Stimulated activated CD8-positive, alpha-beta memory T cell treated with anti-CD3 and anti-CD28 coated beads, Interleukin-15, amount 100 ng/mL, for 24 hours (primary cell): ENCODE results near the gene DYNAP.

Experiments used
- DNase-seq: peaks from one replicate; pipeline ENCODE4 v3.0.0-alpha.2; 2020; ENCODE audit warnings: low read depth

The DYNAP gene, protein sequence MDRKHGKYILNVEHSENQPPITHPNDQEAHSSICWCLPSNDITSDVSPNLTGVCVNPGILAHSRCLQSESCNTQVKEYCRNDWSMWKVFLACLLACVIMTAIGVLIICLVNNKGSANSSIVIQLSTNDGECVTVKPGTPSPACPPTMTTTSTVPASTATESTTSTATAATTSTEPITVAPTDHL

GRCh38 chr18:54590945-54591344 is at the start of gene DYNAP:
TSS of gene DYNAP (plus strand) at chr18:54591245. CDS start at chr18:54591283, 38 bp downstream.
- no peak for DNase-seq

- DNase-seq: no peak
These were observed 39.5 kb upstream of the DYNAP start for GRCh38 chr18:54551590-54551989.

- DNase-seq: no peak
These were observed 35.8 kb upstream of the DYNAP start for GRCh38 chr18:54555286-54555685.

DNA sequence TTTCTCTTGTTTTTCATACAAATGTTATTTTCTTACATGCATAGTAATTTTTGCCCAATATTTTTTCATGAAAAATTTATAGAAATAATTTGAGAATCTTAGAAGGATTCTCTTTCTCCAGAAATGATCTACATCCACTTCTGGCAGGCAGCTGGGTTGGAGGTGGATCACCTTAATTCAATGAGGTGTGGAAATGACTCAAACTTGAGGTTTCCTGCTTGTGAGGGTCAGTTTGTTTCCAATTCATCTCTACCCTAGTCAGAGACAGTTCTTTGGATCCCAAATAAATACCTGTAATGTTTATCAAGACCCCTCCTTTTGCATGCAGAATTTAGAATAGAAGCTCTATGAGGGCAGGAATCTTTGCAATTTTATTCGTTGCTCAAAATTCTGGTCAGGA is 35.0 kb upstream of the DYNAP start:
- DNase-seq: no peak

DNA sequence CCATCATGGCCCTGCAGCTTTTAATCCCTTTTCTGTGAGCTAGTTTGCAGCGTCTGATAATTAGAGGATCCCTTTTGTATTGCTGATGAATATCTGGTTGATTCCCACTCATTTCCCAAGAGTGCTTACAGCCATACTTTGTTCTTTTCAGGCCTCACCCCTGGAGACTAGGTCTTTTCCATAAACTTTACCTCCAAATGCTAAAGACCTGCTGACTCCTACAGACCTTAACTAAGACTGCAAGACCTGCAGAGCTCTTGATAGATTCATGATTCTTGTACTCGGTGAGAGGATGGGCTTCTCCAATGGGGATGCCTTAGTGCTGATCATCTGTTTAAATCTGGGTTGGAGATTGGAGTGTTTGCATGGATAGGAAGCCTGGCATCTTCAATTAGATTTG is 33.1 kb upstream of the DYNAP start:
- DNase-seq: no peak

GRCh38 chr18:54558609-54559585 is 32.1 kb upstream of the DYNAP start:
- no peak for DNase-seq

DNA sequence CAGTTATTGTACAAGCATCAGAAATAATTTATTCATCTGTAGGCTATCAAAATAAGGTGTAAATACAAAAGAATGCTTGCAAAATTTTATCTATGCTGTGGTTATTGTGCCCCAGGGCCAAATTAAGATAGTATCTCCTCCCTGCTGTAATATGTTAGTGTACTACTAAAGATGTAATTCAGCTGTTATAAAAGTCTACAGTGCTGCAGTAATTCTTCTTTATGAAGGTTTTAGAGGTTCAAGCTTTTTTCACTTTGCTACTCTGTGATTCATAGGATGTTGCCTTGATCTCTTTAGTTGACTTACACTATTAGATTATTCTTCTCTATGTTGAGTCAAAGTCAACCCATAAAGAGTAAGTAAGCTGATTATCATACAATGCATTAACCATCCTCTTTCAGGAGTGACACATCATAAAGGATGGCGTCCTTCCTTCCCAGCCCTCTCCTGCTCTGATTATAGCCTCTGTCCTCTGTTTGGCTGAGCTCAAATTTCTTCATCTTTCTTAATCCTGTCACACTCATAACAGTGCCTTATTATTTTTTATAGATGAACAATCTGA is 29.3 kb upstream of the DYNAP start:
- no peak for DNase-seq

- DNase-seq: no peak
These were observed 10.8 kb upstream of the DYNAP start for GRCh38 chr18:54580202-54580729.

- no peak for DNase-seq
These were observed 7.0 kb upstream of the DYNAP start for GRCh38 chr18:54584065-54584464.

- DNase-seq: no peak
These were observed 5.3 kb upstream of the DYNAP start for GRCh38 chr18:54585743-54586142.

GRCh38 chr18:54604211-54604610 is 13.2 kb downstream of the DYNAP start:
- DNase-seq: no peak

- DNase-seq: no peak
These were observed 15.8 kb downstream of the DYNAP start for GRCh38 chr18:54606835-54607212.

- no peak for DNase-seq
These were observed 16.4 kb downstream of the DYNAP start for GRCh38 chr18:54607213-54608027.

DNA sequence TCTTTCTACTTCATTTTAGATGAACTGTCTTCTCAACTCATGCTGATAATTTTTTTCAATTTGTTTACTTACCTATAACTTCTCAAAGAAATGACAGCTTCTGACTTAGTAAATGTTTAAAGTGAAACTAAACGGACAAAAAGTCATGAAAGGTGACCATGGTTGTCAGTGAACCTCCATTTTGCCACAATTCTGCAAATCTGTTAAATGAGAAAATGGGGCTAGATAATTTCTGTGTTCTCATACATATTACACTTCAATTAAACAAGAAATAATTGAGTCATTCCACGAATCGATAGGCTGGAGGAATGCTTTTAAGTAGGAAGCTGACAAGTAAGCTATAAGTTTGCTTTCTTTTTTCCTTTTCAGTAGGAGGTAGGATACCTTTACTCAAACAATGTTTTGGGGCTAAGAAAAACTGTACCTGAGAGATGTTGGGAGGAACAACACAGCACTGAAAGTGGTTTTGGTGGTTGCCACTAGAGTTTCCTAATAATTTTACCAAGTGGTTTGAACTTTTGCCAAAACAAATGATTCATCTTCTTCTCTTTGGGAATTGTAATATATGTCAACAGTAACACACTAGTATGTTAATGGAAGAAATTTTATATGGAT is 17.1 kb downstream of the DYNAP start:
- DNase-seq: no peak

DNA sequence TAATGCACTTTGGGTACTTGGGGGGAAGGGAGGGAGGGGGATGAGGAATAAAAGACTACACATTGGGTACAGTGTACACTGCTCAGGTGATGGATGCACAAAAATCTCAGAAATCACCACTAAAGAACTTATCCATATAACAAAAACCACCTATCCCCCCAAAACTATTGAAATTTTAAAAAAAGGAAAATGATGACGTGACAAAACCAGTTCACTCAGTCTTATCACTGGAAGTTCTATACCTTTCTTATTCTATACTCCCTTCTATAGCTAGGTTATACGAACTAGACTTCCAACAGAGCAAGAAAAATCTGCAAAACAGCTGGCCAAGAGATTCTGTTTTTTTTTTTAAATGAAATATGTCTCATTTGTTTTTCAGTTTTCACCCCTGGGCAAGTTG is 20.8 kb downstream of the DYNAP start:
- no peak for DNase-seq

GRCh38 chr18:54612237-54612636 is 21.2 kb downstream of the DYNAP start:
- DNase-seq: no peak

- no peak for DNase-seq
These were observed 22.1 kb downstream of the DYNAP start for GRCh38 chr18:54613174-54613573.

GRCh38 chr18:54616220-54616848 is 25.3 kb downstream of the DYNAP start:
- no peak for DNase-seq

DNA sequence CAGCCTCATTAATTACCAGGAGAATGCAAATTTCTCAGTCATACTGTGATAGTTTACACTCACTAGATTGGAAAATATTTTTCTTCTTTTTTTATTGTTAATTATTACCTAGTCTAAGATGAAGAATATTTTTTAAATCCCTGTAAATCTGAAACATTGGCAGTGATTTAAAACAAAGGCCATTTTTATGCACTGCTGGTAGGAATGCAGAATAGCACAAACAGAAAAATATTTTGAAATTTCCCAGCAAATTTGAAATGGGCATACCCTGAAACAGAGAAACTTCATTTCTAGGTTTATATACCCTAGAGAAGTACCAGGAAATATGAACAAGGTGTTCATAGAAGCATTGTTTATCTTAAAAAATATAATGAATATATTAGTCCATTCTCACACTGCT is 31.0 kb downstream of the DYNAP start:
- DNase-seq: no peak

DNA sequence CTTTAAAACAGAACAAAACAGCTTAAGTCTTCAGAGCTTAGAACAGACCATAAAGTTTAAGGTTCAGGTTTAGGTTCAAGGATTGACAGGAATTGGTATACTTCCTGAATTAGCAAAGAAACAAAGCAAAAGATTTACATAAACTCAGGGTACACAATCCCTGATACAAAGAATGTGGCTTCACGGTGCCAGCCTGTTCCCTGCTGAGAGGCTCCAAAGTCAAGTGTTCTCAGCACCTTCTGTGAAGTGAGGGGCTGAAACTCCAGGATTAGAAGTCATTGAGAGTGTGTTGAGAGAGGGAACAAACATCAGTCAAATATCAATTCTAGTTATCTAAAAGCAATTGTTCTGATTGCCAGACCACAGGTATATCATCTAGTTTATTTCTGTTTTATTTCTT is 35.7 kb downstream of the DYNAP start:
- no peak for DNase-seq

GRCh38 chr18:54630963-54631362 is 39.9 kb downstream of the DYNAP start:
- no peak for DNase-seq
